HUES48 (cell line): ENCODE measurements around the gene YES1.

Source experiments
- H3K27ac ChIP-seq: one replicate; pipeline ENCODE4 v1.7.0; 2013; ENCODE audit warnings: low read depth, low read length, inconsistent platforms
- H3K27me3 ChIP-seq: 2 replicates; pipeline ENCODE4 v1.6.1; 2013; ENCODE audit warnings: mild to moderate bottlenecking, low read length; ENCODE audit not compliant: control insufficient read depth, insufficient read depth
- H3K36me3 ChIP-seq: 2 replicates; pipeline ENCODE4 v1.6.1; 2013; ENCODE audit warnings: low read length; ENCODE audit not compliant: control insufficient read depth, insufficient read depth
- H3K4me1 ChIP-seq: 2 replicates; pipeline ENCODE4 v1.6.1; 2013; ENCODE audit warnings: mild to moderate bottlenecking, low read length; ENCODE audit not compliant: control insufficient read depth, insufficient read depth
- H3K4me3 ChIP-seq: 2 replicates; pipeline ENCODE4 v1.5.1; 2013; ENCODE audit warnings: mild to moderate bottlenecking, low read depth, low read length
- H3K9ac ChIP-seq: 2 replicates; pipeline ENCODE4 v1.6.1; 2013; ENCODE audit warnings: mild to moderate bottlenecking, low read depth, low read length, moderate library complexity
- H3K9me3 ChIP-seq: 2 replicates; pipeline ENCODE4 v1.6.1; 2013; ENCODE audit warnings: low read length; ENCODE audit not compliant: control insufficient read depth, insufficient read depth

The YES1 gene

GRCh38 chr18:811892-812375 is at the start of gene YES1:
TSS of gene YES1 (minus strand) at chr18:812242. CDS start at chr18:756827, 55,415 bp downstream.
- H3K4me3 ChIP-seq = peak within 1 kb of the TSS; percentile 86
- H3K27me3 ChIP-seq = no peaks in the 10 kb centered on the region
- no peaks in the 10 kb centered on the region for H3K9me3 ChIP-seq
- H3K4me1 ChIP-seq = peaks cover 29% of the 10 kb centered on the region
- peak within 1 kb of the TSS; percentile 88 for H3K9ac ChIP-seq
- H3K36me3 ChIP-seq = no peaks in the 10 kb centered on the region
- peak within 1 kb of the TSS; percentile 100 for H3K27ac ChIP-seq

- H3K4me3 ChIP-seq = no peak overlapping the region
- no peaks in the 10 kb centered on the region for H3K9me3 ChIP-seq
- H3K27ac ChIP-seq = no peak overlapping the region
- no peaks in the 10 kb centered on the region for H3K36me3 ChIP-seq
- no peak overlapping the region for H3K9ac ChIP-seq
- H3K4me1 ChIP-seq = peaks cover 6% of the 10 kb centered on the region; the same call in 1 of the 2 replicates
- no peaks in the 10 kb centered on the region for H3K27me3 ChIP-seq
These were observed 45.9 kb upstream of the YES1 start for GRCh38 chr18:857986-858385.

GRCh38 chr18:853471-853870 is 41.4 kb upstream of the YES1 start:
- no peak overlapping the region for H3K4me3 ChIP-seq
- no peak overlapping the region for H3K9ac ChIP-seq
- no peaks in the 10 kb centered on the region for H3K4me1 ChIP-seq
- H3K27me3 ChIP-seq = no peaks in the 10 kb centered on the region
- H3K9me3 ChIP-seq = no peaks in the 10 kb centered on the region
- H3K36me3 ChIP-seq = no peaks in the 10 kb centered on the region
- H3K27ac ChIP-seq = no peak overlapping the region

DNA sequence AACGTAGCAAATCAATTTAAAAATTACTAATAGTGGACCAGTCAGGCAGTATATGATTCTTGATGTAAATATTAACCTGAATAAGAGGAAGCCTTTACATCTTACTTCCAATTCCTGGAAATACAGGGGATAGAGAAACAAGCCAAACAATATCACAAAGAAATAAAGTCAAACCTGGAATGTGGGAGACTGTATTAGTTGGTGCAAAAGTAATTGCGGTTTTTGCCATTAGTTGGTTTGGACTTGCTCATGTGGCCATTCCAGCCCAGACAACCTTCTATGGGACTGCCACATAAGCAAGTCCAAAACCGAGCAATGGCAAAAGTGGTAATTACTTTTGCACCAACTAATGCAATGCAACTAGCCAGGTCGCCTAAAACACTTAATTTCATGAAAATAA is 38.9 kb upstream of the YES1 start:
- H3K4me3 ChIP-seq = no peak overlapping the region
- no peaks in the 10 kb centered on the region; the same call in 1 of the 2 replicates for H3K27me3 ChIP-seq
- no peaks in the 10 kb centered on the region for H3K36me3 ChIP-seq
- no peaks in the 10 kb centered on the region for H3K9me3 ChIP-seq
- H3K27ac ChIP-seq = no peak overlapping the region
- H3K4me1 ChIP-seq = no peaks in the 10 kb centered on the region
- no peak overlapping the region for H3K9ac ChIP-seq

- H3K36me3 ChIP-seq = no peaks in the 10 kb centered on the region
- H3K4me1 ChIP-seq = no peaks in the 10 kb centered on the region
- H3K27me3 ChIP-seq = no peaks in the 10 kb centered on the region; the same call in 1 of the 2 replicates
- no peak overlapping the region for H3K4me3 ChIP-seq
- H3K27ac ChIP-seq = no peak overlapping the region
- H3K9me3 ChIP-seq = no peaks in the 10 kb centered on the region
- H3K9ac ChIP-seq = no peak overlapping the region
These were observed 37.0 kb upstream of the YES1 start for GRCh38 chr18:849021-849420.

- H3K27me3 ChIP-seq = no peaks in the 10 kb centered on the region; the same call in none of the 2 replicates
- H3K4me3 ChIP-seq = no peak overlapping the region
- no peaks in the 10 kb centered on the region for H3K4me1 ChIP-seq
- no peaks in the 10 kb centered on the region for H3K36me3 ChIP-seq
- H3K9ac ChIP-seq = no peak overlapping the region
- H3K9me3 ChIP-seq = no peaks in the 10 kb centered on the region
- no peak overlapping the region for H3K27ac ChIP-seq
These were observed 36.2 kb upstream of the YES1 start for GRCh38 chr18:848062-848861.

DNA sequence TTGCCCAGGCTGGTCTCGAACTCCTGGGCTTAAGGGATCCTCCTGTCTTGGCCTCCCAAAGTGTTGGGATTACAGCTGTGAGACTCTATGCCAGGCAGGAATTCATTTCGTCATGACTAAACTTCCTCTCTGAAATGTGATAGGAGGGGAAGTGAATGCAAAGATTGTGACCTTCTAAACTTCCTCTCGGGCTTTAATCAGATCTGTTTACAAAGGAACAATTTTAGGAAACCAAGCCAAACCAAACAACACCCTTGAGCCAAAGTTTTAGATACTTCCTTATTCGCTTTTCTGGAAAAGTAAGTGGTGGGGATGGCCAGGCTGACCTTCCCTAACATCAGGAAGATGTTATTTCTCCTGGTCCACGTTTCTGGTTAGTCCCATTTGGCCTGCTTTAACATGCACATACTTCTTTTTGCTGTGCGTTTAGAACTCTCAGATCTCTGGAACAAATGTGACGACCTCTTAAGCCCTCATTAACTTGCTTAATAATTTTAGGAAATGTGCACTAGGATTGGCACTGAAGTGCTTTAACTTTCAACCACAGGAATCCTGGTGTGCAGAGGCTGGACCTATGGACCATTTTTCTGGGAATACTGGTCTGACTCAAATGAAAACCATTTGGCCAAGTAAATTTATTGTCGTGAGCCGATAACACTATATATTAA is 33.2 kb upstream of the YES1 start:
- Histone ChIP-seq H3K9me3 (no peaks in the 10 kb centered on the region), H3K27me3 (peaks cover 22% of the 10 kb centered on the region), H3K4me3 (no peak overlapping the region), H3K9ac (no peak overlapping the region), H3K4me1 (no peaks in the 10 kb centered on the region), H3K27ac (no peak overlapping the region), H3K36me3 (no peaks in the 10 kb centered on the region)

- Histone ChIP-seq H3K9ac (no peak overlapping the region), H3K27me3 (peaks cover 51% of the 10 kb centered on the region), H3K4me1 (peaks cover 4% of the 10 kb centered on the region; the same call in 1 of the 2 replicates), H3K36me3 (no peaks in the 10 kb centered on the region), H3K4me3 (no peak overlapping the region), H3K9me3 (no peaks in the 10 kb centered on the region), H3K27ac (no peak overlapping the region)
These were observed 29.8 kb upstream of the YES1 start for GRCh38 chr18:841647-842370.

GRCh38 chr18:840516-840915 is 28.5 kb upstream of the YES1 start:
- H3K27ac ChIP-seq = no peak overlapping the region
- peaks cover 4% of the 10 kb centered on the region; the same call in 1 of the 2 replicates for H3K4me1 ChIP-seq
- H3K27me3 ChIP-seq = peaks cover 56% of the 10 kb centered on the region
- H3K9ac ChIP-seq = no peak overlapping the region
- no peaks in the 10 kb centered on the region for H3K9me3 ChIP-seq
- no peaks in the 10 kb centered on the region for H3K36me3 ChIP-seq
- H3K4me3 ChIP-seq = no peak overlapping the region

GRCh38 chr18:840023-840408 is 28.0 kb upstream of the YES1 start:
- Histone ChIP-seq H3K36me3 (no peaks in the 10 kb centered on the region), H3K4me1 (peaks cover 4% of the 10 kb centered on the region; the same call in 1 of the 2 replicates), H3K27ac (no peak overlapping the region), H3K9me3 (no peaks in the 10 kb centered on the region), H3K4me3 (no peak overlapping the region), H3K9ac (no peak overlapping the region), H3K27me3 (peaks cover 56% of the 10 kb centered on the region)
